Neuronal stem cell (in vitro differentiated cells): ENCODE data around the gene RCOR2.
A peak's percentile ranks its signal among the peaks of the same experiment; 100 is the strongest.

ENCODE experiments used
- DNase-seq: peaks from one replicate; pipeline ENCODE4 v3.0.0-alpha.2; 2013; ENCODE audit warnings: low spot score
- H2AFZ ChIP-seq: one replicate; pipeline ENCODE4 v1.6.1; 2013; ENCODE audit warnings: mild to moderate bottlenecking, low read length, inconsistent platforms
- H2AK5ac ChIP-seq: 2 replicates; pipeline ENCODE4 v1.6.1; 2013; ENCODE audit warnings: low read depth, mild to moderate bottlenecking, inconsistent platforms, low read length, moderate library complexity, mixed read lengths
- H2BK120ac ChIP-seq: 2 replicates; pipeline ENCODE4 v1.6.1; 2013; ENCODE audit warnings: low read depth, mild to moderate bottlenecking, inconsistent platforms, low read length, moderate library complexity, mixed read lengths
- H2BK12ac ChIP-seq: one replicate; pipeline ENCODE4 v1.6.1; 2013; ENCODE audit warnings: low read length, inconsistent platforms
- H2BK15ac ChIP-seq: 2 replicates; pipeline ENCODE4 v1.6.1; 2013; ENCODE audit warnings: mild to moderate bottlenecking, low read length, inconsistent platforms, mixed read lengths
- H2BK5ac ChIP-seq: one replicate; pipeline ENCODE4 v1.6.1; 2013; ENCODE audit warnings: inconsistent platforms, mild to moderate bottlenecking, low read length, moderate library complexity
- H3K14ac ChIP-seq: one replicate; pipeline ENCODE4 v1.6.1; 2013; ENCODE audit warnings: low read length, inconsistent platforms
- H3K18ac ChIP-seq: 2 replicates; pipeline ENCODE4 v1.6.1; 2013; ENCODE audit warnings: low read length, inconsistent platforms
- H3K23ac ChIP-seq: 2 replicates; pipeline ENCODE4 v1.6.1; 2013; ENCODE audit warnings: low read depth, mild to moderate bottlenecking, mixed read lengths, low read length, inconsistent platforms; ENCODE audit not compliant: poor library complexity
- H3K27ac ChIP-seq: replicated peaks from 3 replicates; pipeline ENCODE4 v1.5.1; 2013; ENCODE audit warnings: low read length, inconsistent platforms
- H3K27me3 ChIP-seq, 3 experiments: 2 replicates each; pipeline ENCODE4 v1.6.1; 2013; ENCODE audit warnings: low read length in 3 of 3, mild to moderate bottlenecking in 2 of 3, inconsistent platforms in 1 of 3, low read depth in 1 of 3, mixed read lengths in 1 of 3, moderate library complexity in 1 of 3; ENCODE audit not compliant: control insufficient read depth in 3 of 3, insufficient read depth in 3 of 3
- H3K36me3 ChIP-seq, 2 donors: replicated peaks in 1 of 2; 2 replicates each; pipeline ENCODE4 v1.6.1; 2013; ENCODE audit warnings: low read length in 2 of 2; ENCODE audit not compliant: control insufficient read depth in 2 of 2, insufficient read depth in 2 of 2
- H3K4ac ChIP-seq: 2 replicates; pipeline ENCODE4 v1.6.1; 2013; ENCODE audit warnings: inconsistent platforms, mild to moderate bottlenecking, low read length, moderate library complexity
- H3K4me1 ChIP-seq, 2 donors: 1 replicate in 1 of 2; 2 replicates in 1 of 2; pipeline ENCODE4 v1.6.1; 2013; ENCODE audit warnings: low read length in 2 of 2, low read depth in 1 of 2; ENCODE audit not compliant: control insufficient read depth in 2 of 2, insufficient read depth in 1 of 2
- H3K4me2 ChIP-seq: one replicate; pipeline ENCODE4 v1.6.1; 2013; ENCODE audit warnings: mild to moderate bottlenecking, low read length, inconsistent platforms; ENCODE audit not compliant: insufficient read depth, poor library complexity, severe bottlenecking
- H3K4me3 ChIP-seq, 2 donors: 2 replicates each; pipeline ENCODE4 v1.5.1; 2013; ENCODE audit warnings: low read length in 2 of 2, mild to moderate bottlenecking in 2 of 2, inconsistent platforms in 1 of 2, moderate library complexity in 1 of 2
- H3K79me1 ChIP-seq: one replicate; pipeline ENCODE4 v1.6.1; 2013; ENCODE audit warnings: low read depth, mild to moderate bottlenecking, inconsistent platforms, low read length, moderate library complexity
- H3K9ac ChIP-seq: one replicate; pipeline ENCODE4 v1.6.1; 2013; ENCODE audit warnings: mild to moderate bottlenecking, low read depth, low read length, inconsistent platforms; ENCODE audit not compliant: poor library complexity
- H3K9me3 ChIP-seq, 2 donors: replicated peaks in 1 of 2; 2 replicates each; pipeline versions ENCODE3 to v1.6.1; 2013; ENCODE audit warnings: low read length in 2 of 2, mild to moderate bottlenecking in 2 of 2, inconsistent platforms in 1 of 2, low read depth in 1 of 2, mixed read lengths in 1 of 2, moderate library complexity in 1 of 2; ENCODE audit not compliant: control insufficient read depth in 2 of 2, insufficient read depth in 1 of 2
- H4K8ac ChIP-seq: one replicate; pipeline ENCODE4 v1.6.1; 2013; ENCODE audit warnings: low read depth, mild to moderate bottlenecking, inconsistent platforms, low read length, moderate library complexity
- H4K91ac ChIP-seq: one replicate; pipeline ENCODE4 v1.6.1; 2013; ENCODE audit warnings: low read length, low read depth, mild to moderate bottlenecking, inconsistent platforms; ENCODE audit not compliant: poor library complexity
- WGBS, 2 donors: extraction: QIAGEN DNeasy Blood & Tissue Kit; methylation state at CpG; one replicate each; pipeline ENCODE4 v1.1.7; 2013; ENCODE audit warnings: missing lambda C conversion rate in 2 of 2, mixed read lengths in 1 of 2; ENCODE audit not compliant: insufficient read length in 2 of 2, insufficient replicate concordance in 1 of 2; ENCODE audit errors: extremely low coverage in 2 of 2; 5-methylcytosine and 5-hydroxymethylcytosine counted together

The RCOR2 gene

GRCh38 chr11:63907808-63908530 is 9.0 kb downstream of the RCOR2 start:
- no peak overlapping the region for H4K91ac ChIP-seq
- H3K4me2 ChIP-seq = no peak overlapping the region
- H3K9me3 ChIP-seq = no peaks in the 10 kb centered on the region
- WGBS, 2 donors = no CpG with 5 or more reads among the region's 21 CpGs
- peak overlapping the region; percentile 98 for H2AK5ac ChIP-seq
- no peak overlapping the region for H3K4me3 ChIP-seq
- H3K27me3 ChIP-seq = no peaks in the 10 kb centered on the region
- H2BK120ac ChIP-seq = peak overlapping the region; percentile 67
- no peak overlapping the region for H4K8ac ChIP-seq
- H2BK15ac ChIP-seq = peak overlapping the region; percentile 62
- H3K36me3 ChIP-seq = peaks cover 30 to 78% of the 10 kb centered on the region in 2 donors
- peak overlapping the region; percentile 70 for H3K9ac ChIP-seq
- peaks cover 35 to 39% of the 10 kb centered on the region in 2 donors for H3K4me1 ChIP-seq
- H3K18ac ChIP-seq = no peak overlapping the region
- no peak overlapping the region for H3K14ac ChIP-seq
- H3K23ac ChIP-seq = peak overlapping the region; percentile 73
- no peak overlapping the region for H2BK12ac ChIP-seq
- H3K79me1 ChIP-seq = peaks cover 11% of the 10 kb centered on the region
- no peak overlapping the region for H3K4ac ChIP-seq
- no peak for DNase-seq
- H3K27ac ChIP-seq = peak overlapping the region; percentile 42
- no peak overlapping the region for H2AFZ ChIP-seq
- H2BK5ac ChIP-seq = peak overlapping the region; percentile 87

GRCh38 chr11:63907063-63907462 is 9.9 kb downstream of the RCOR2 start:
- Histone ChIP-seq H3K18ac (no peak overlapping the region), H3K4me3 (no peak overlapping the region), H4K8ac (no peak overlapping the region), H2BK120ac (no peak overlapping the region), H3K79me1 (peaks cover 11% of the 10 kb centered on the region), H3K14ac (peak overlapping the region; percentile 49), H3K9me3 (no peaks in the 10 kb centered on the region), H3K9ac (no peak overlapping the region), H4K91ac (no peak overlapping the region), H3K4ac (no peak overlapping the region), H2BK12ac (no peak overlapping the region), H2BK5ac (no peak overlapping the region), H3K36me3 (peaks cover 33 to 78% of the 10 kb centered on the region in 2 donors), H3K23ac (no peak overlapping the region), H3K4me2 (no peak overlapping the region), H3K27ac (no peak overlapping the region), H3K27me3 (no peaks in the 10 kb centered on the region), H3K4me1 (peaks cover 34 to 39% of the 10 kb centered on the region in 2 donors), H2BK15ac (no peak overlapping the region), H2AFZ (no peak overlapping the region), H2AK5ac (no peak overlapping the region)
- WGBS, 2 donors = no CpG with 5 or more reads among the region's 6 CpGs
- no peak for DNase-seq

GRCh38 chr11:63906585-63906984 is 10.4 kb downstream of the RCOR2 start:
- Histone ChIP-seq H3K36me3 (peaks cover 36 to 82% of the 10 kb centered on the region in 2 donors), H2BK12ac (no peak overlapping the region), H4K8ac (no peak overlapping the region), H3K14ac (no peak overlapping the region), H2BK120ac (no peak overlapping the region), H2AFZ (no peak overlapping the region), H3K23ac (no peak overlapping the region), H3K4me2 (no peak overlapping the region), H3K79me1 (peaks cover 11% of the 10 kb centered on the region), H2BK15ac (no peak overlapping the region), H4K91ac (no peak overlapping the region), H3K18ac (no peak overlapping the region), H3K9me3 (no peaks in the 10 kb centered on the region), H3K4me3 (no peak overlapping the region), H3K4me1 (peaks cover 32 to 39% of the 10 kb centered on the region in 2 donors), H3K27ac (no peak overlapping the region), H3K4ac (no peak overlapping the region), H3K9ac (no peak overlapping the region), H2AK5ac (no peak overlapping the region), H2BK5ac (no peak overlapping the region), H3K27me3 (no peaks in the 10 kb centered on the region)
- no CpG with 5 or more reads among the region's 7 CpGs for WGBS, 2 donors
- no peak for DNase-seq

GRCh38 chr11:63906087-63906486 is 10.9 kb downstream of the RCOR2 start:
- no CpG with 5 or more reads among the region's 4 CpGs for WGBS, 2 donors
- H3K18ac ChIP-seq = no peak overlapping the region
- H3K27ac ChIP-seq = no peak overlapping the region
- H2BK5ac ChIP-seq = no peak overlapping the region
- no peak overlapping the region for H2BK12ac ChIP-seq
- peaks cover 36 to 82% of the 10 kb centered on the region in 2 donors for H3K36me3 ChIP-seq
- no peak overlapping the region for H3K4ac ChIP-seq
- H3K4me2 ChIP-seq = no peak overlapping the region
- no peak overlapping the region for H3K23ac ChIP-seq
- DNase-seq = no peak
- H2BK120ac ChIP-seq = no peak overlapping the region
- no peak overlapping the region for H4K91ac ChIP-seq
- no peaks in the 10 kb centered on the region for H3K27me3 ChIP-seq
- H4K8ac ChIP-seq = no peak overlapping the region
- H2AK5ac ChIP-seq = no peak overlapping the region
- H2BK15ac ChIP-seq = no peak overlapping the region
- H3K4me1 ChIP-seq = peaks cover 27 to 39% of the 10 kb centered on the region in 2 donors
- peaks cover 9% of the 10 kb centered on the region for H3K79me1 ChIP-seq
- H3K9ac ChIP-seq = no peak overlapping the region
- no peak overlapping the region for H2AFZ ChIP-seq
- H3K4me3 ChIP-seq = no peak overlapping the region
- no peaks in the 10 kb centered on the region for H3K9me3 ChIP-seq
- H3K14ac ChIP-seq = no peak overlapping the region
